Measurements from ENCODE around the gene SENP7.

The SENP7 gene

GRCh38 chr3:101423984-101424888 lies 88.8 kb downstream of the SENP7 start:
- no peak for DNase-seq

GRCh38 chr3:101418851-101419250 lies 94.2 kb downstream of the SENP7 start:
- DNase-seq, result no peak

GRCh38 chr3:101414121-101414520 lies 98.9 kb downstream of the SENP7 start:
- no peak for DNase-seq

DNA sequence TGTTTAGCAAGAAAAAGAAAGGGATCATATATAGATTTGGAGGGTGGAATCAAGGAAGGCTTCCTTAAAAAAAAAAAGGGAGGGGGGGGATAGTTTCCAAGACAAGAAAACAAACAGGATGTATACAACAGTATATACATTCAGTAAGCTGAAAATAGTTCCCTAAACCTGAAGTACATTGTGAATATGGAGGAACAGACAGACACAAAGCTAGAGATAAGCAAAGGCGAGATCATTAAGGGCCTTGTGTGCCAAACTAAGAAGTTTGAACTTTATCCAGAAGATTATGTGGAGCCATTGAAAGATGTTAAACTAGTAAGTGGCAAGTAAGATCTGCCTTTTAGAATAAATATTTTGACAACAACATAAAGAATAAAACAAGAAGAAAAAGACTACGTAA lies 99.4 kb downstream of the SENP7 start:
- DNase-seq, result peak; percentile 15

- DNase-seq, result peak; percentile 53
Measured at GRCh38 chr3:101391413-101391950, 121.5 kb downstream of the SENP7 start.

DNA sequence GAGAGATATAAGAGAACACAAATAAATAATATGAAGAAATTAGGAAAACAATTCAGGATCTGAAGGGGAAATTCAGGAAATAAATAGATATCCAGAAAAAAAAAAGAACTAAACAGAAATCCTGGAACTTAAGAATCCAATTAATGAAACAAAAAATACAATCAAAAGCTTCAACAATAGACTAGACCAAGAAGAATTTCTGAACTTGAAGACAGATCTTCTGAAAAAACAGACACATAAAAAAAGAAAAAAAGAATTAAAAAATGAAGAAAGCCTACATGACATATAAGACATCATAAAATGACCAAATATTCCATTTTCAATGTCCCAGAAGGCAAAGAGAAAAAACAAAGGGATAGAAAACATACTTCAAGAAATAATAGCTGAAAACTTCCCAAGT lies 124.3 kb downstream of the SENP7 start:
- DNase-seq, result no peak

GRCh38 chr3:101387351-101387750 lies 125.7 kb downstream of the SENP7 start:
- DNase-seq, result no peak

DNA sequence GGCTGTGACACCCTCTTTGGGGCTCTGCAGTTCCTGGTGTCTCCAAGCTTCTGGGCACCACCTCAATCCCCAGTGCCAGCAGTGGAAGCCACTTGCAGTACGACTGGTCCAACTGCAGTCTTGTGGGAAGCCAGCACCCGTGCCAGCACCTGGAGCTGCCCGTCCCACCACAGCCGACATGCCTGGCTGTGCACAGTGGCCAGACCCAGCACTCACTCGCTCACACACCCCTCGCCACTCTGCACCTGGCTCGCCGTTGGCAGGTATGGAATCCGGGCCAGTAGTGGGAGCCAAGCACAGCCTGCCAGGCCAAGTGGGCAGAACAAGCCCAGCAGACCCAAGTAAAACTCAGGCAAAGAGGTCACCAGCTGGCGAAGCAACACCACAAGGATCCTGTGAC lies 128.6 kb downstream of the SENP7 start:
- no peak for DNase-seq

DNA sequence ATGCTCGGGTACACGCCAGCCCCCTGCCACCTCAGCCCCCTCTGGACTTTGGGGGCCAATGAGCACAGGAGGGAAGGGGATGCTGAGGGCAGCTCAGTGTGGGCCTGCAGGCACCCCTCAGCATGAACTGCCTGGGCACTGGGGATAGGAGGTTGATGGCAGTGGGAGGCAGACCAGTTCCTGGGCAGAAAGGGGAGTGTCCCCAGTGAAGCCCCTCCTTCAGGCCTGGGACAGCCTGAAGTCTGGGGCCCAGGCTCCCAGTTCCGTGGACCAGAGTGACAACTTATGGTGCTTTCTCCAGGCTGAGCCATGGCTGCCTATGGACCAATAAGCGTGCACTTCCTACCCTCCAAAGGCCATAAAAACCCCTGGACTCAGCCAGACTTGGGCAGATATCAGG lies 129.4 kb downstream of the SENP7 start:
- DNase-seq, result no peak

GRCh38 chr3:101383156-101383575 lies 129.8 kb downstream of the SENP7 start:
- DNase-seq, result no peak

DNA sequence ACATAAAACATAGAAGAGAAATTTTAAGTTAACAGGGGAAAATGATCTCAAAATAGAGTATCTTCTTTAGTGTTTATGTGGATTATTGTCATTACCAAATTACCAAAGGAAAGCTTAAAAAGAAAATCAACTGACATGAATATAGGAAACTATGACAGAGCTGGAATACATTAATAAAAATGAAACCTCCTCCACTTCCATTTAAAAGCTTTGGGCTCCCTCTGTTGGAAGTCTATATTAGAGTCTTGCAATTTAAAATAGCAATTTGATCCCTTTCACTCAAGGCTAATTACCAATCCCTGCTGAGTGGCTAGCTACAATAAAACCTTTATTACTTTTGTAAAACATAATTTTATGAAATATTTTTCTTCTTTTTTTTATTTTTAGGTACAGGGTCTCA lies 131.2 kb downstream of the SENP7 start:
- DNase-seq, result peak; percentile 83

- DNase-seq, result peak; percentile 12
Measured at GRCh38 chr3:101379658-101380376, 133.2 kb downstream of the SENP7 start.

DNA sequence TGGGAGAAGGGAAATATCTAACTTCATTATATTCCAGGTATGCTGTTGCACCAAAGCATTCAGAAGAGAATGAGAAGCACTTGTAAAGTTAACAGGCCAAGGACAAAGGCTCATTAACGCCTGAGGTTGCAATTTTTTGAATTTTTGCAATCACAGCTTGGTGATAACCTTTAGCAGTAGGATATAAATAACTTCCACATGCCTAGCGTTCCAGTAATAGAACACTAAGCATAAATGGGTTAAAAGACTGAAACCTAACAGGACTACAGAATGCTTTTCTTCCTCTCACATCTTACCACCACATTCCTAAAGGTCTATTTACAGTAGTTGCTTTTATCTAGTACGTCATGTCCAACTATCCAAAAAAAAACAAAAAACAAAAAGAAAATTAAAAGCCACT lies 135.2 kb downstream of the SENP7 start:
- no peak for DNase-seq

DNA sequence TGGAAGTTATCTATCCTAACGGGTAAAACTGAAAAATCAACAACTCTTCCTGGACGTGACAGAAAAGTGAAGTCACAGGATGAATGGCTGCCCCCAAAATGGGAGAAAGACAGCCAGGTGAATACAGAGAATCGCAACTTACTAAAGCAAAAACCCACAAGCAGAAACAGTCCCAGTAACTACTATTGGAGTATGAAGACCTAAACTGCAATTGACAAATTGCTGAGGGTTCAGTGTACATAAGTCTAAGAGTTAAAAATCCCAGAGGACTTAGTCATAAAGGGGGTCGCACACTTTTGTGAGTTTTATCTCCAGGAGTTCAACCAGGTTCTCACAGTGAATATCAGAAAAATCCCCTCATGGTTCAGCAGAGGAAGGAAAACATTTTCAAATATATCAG lies 135.8 kb downstream of the SENP7 start:
- DNase-seq, result no peak

- DNase-seq, result no peak
Measured at GRCh38 chr3:101375586-101375985, 137.4 kb downstream of the SENP7 start.

- no peak for DNase-seq
Measured at GRCh38 chr3:101362406-101362805, 150.6 kb downstream of the SENP7 start.

GRCh38 chr3:101351829-101352228 lies 161.2 kb downstream of the SENP7 start:
- no peak for DNase-seq

- DNase-seq, result no peak
Measured at GRCh38 chr3:101340591-101340990, 172.4 kb downstream of the SENP7 start.

GRCh38 chr3:101333883-101334282 lies 179.1 kb downstream of the SENP7 start:
- no peak for DNase-seq

GRCh38 chr3:101329016-101329673 lies 183.9 kb downstream of the SENP7 start:
- no peak for DNase-seq

DNA sequence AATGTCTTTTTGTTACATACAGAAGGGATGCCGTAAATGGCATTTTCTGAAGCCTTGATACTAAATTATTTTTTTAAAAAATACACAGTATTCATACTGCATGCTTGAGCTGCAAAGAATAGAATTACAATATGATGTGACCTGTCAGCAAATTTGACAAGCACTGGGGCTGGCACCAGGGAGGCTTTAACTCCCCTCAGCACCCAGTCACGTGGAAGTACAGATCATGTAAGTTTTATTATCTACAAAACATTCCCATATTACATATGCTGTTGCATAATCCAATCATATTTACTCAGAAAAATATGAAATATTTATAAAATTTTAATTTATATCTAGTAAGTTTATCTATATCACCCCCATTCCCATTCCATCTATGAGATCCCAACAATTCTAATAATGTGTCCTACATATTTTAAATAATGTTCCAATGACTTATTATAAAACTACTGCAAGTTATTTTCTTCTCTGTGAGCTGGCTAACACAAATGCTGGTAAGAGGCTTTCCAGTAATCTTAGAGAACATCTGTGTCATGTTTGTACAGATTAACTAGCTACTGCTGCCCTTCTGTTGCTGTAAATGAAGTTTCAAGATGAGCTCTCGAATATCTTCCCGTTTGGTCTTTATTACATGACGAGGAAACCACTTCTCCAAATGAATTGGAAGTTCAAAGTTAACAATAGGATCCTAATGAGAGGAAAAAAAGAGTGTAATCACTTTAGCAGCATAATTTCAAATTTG lies 187.4 kb downstream of the SENP7 start:
- peak; percentile 88 for DNase-seq

DNA sequence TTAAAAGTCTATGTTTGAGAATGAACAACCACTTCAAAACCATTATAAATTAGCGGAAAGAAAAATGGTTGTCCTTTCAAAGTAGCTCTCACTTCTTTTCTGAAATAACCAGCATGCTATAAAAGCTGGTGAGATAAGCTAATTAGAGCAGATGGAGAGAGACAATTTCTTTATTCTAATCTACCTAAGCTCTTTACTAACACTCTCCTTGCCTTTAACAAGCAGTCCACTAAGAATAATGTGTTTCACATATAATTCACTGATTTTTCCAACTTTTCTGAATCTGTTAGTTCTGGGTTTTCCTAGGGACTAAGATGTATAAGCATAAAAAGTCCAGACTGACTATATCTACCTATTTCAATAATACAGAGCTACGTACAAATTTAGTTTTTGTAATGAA lies 192.5 kb downstream of the SENP7 start, which contains the start of gene IMPG2:
Gene IMPG2, minus strand, starts transcription at position 101 of the 400 bp plus-strand sequence. CDS start 203 bp downstream, outside the sequence.
- no peak for DNase-seq

Measured in hematopoietic multipotent progenitor cell treated with erythropoietin and hydrocortisone succinate and interleukin-3 and kit ligand, for 6 days (in vitro differentiated cells).